Measurements from ENCODE around the gene BICC1.

DNA sequence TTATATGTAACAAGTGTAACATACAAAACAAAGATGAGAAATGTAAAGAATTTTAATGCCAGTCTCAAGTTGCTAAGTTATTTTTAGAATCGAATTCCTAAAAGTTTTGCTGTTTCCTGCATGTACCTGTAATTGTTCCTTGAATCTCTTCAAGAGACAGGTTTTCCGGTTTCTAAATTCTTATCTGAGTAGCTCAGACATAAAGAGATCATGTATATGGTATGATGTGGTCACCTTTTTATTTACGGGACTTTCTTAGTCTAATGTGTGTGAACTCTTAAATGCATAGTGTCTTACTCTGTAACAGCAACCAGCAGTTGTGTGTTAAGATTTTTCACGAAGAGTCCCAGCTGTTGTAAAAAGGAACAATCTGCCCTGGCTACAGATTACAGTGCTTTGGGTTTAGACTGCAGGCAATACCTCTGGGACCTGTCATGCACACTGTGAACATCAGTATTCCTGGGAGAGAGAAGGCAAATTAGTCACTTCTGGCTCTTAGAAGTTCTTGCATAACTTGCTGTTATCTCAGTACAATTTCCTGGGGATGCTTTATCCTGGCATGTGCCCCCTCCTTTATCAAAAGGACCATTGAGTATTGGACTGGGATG, 263.4 kb downstream of the BICC1 start:
- TF ChIP-seq, protein P1, sequence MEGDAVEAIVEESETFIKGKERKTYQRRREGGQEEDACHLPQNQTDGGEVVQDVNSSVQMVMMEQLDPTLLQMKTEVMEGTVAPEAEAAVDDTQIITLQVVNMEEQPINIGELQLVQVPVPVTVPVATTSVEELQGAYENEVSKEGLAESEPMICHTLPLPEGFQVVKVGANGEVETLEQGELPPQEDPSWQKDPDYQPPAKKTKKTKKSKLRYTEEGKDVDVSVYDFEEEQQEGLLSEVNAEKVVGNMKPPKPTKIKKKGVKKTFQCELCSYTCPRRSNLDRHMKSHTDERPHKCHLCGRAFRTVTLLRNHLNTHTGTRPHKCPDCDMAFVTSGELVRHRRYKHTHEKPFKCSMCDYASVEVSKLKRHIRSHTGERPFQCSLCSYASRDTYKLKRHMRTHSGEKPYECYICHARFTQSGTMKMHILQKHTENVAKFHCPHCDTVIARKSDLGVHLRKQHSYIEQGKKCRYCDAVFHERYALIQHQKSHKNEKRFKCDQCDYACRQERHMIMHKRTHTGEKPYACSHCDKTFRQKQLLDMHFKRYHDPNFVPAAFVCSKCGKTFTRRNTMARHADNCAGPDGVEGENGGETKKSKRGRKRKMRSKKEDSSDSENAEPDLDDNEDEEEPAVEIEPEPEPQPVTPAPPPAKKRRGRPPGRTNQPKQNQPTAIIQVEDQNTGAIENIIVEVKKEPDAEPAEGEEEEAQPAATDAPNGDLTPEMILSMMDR (conservative IDR thresholded peaks at IDR 0.05 in 1 of 2, IDR thresholded peaks at IDR 0.05 in 1 of 2; ENCODE audit: low read depth in 1 of 2, low read length in 2 of 2) = no peak
- no peak for TF ChIP-seq EZH2 (IDR thresholded peaks at IDR 0.05; ENCODE audit: low read length, missing control alignments)
